GM18517 (cell line): ENCODE results near the gene RXRA.

ENCODE experiments used
- ATAC-seq: cut with Tn5 transposase; IDR thresholded peaks from one replicate; pipeline ENCODE4 v1.9.1; 2021; ENCODE audit warnings: mild to moderate bottlenecking, moderate library complexity; ENCODE audit not compliant: unreplicated experiment

The RXRA gene

DNA sequence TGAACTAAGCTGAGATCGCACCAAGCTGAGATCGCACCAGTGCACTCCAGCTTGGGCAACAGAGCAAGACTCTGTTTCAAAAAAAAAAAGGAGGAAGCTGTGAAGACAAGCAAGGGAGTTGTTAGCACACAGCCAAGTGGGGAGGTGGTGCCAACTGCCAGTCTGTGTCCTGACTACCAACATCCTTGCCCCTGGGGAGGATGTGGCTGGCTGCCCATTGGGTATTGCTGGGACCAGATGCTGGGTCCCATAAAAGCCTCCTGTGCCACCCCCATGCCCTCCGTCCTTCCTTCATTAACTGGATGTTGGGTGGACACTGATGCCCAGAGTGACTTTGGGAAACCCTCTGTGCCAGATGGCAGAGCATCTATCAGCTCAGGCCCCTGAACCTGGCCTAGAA lies 158.2 kb downstream of the RXRA start:
- no peak for ATAC-seq

GRCh38 chr9:134485653-134486052 lies 159.4 kb downstream of the RXRA start:
- ATAC-seq, result no peak

- ATAC-seq, result no peak
Observed at GRCh38 chr9:134486143-134486591, 159.9 kb downstream of the RXRA start.

DNA sequence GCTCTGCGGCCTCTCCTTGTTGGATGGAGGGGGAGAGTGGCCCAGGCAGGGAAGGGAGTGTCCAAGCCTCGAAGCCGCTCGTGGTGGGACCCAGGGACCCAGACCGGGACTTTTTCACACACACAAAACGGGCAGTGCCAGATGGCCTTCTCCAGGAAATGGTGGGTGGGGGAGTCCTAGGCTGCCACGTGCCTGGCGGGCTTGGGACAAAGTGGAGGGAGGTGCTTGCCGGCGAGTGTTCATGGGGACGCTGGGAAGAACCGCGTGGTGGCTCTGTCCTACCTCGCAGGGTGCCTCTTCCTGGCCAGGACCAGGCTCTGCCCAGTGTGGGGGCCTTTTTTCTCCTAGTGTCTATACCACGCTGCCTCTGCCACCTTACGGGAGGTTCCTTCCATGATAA lies 160.3 kb downstream of the RXRA start:
- no peak for ATAC-seq
